OCI-LY7 (cell line): ENCODE measurements around the gene NHLRC2. TPM values are rescaled to one million over a fixed set of nuclear protein-coding genes. Genes with fewer than 3 reads are reported as not detected.
"Not testable (repeated sequence)": the region's sequence is repeated elsewhere in the genome, so short reads cannot be mapped to it uniquely, and the experiment has no call there.

ENCODE experiments used
- BruUV-seq: library from RNA; stranded (reverse); fragments of 400-500 nt; replicated peaks from 2 replicates; lab custom pipeline; 2021; lab: Mats Ljungman, UMichigan
- CTCF ChIA-PET: fragments of 300-600 bp; sonication (Branson Sonifier 250); formaldehyde crosslinking; loops from one replicate; lab custom pipeline; 2022; ENCODE audit warnings: antibody characterized with exemption; ENCODE audit not compliant: unreplicated experiment; lab: Charles Lee
- POLR2A ChIA-PET: fragments of 300-600 bp; sonication (Branson Sonifier 250); formaldehyde crosslinking; loops from one replicate; lab custom pipeline; 2022; ENCODE audit warnings: antibody characterized with exemption; lab: Charles Lee
- DNase-seq: peaks from one replicate; pipeline ENCODE4 v3.0.0-alpha.2; 2015; ENCODE audit warnings: low spot score
- H2AFZ ChIP-seq: fragments of 200-600 bp; sonication (generic), shearing (Covaris generic); 2 replicates; pipeline ENCODE4 v1.6.1; 2014; ENCODE audit warnings: mild to moderate bottlenecking, antibody characterized with exemption, low read length, moderate library complexity
- H3K27ac ChIP-seq: fragments of 200-600 bp; sonication (generic); 2 replicates; pipeline ENCODE4 v1.5.1; 2014; ENCODE audit warnings: mixed run types, low read depth, mild to moderate bottlenecking, moderate library complexity, low read length, inconsistent platforms; ENCODE audit not compliant: poor library complexity, severe bottlenecking
- H3K36me3 ChIP-seq: fragments of 200-600 bp; sonication (generic); 2 replicates; pipeline ENCODE4 v1.6.1; 2014; ENCODE audit warnings: mild to moderate bottlenecking, antibody characterized with exemption, low read length, moderate library complexity, mixed read lengths; ENCODE audit not compliant: insufficient read depth
- H3K4me1 ChIP-seq: fragments of 200-600 bp; sonication (generic); 2 replicates; pipeline ENCODE4 v1.5.1; 2014; ENCODE audit warnings: mild to moderate bottlenecking, low read length; ENCODE audit not compliant: insufficient read depth, poor library complexity, severe bottlenecking
- H3K4me2 ChIP-seq: fragments of 200-600 bp; sonication (generic); 2 replicates; pipeline ENCODE4 v1.6.1; 2014; ENCODE audit warnings: mild to moderate bottlenecking, low read length
- H3K4me3 ChIP-seq: fragments of 200-600 bp; sonication (generic); 2 replicates; pipeline ENCODE4 v1.5.1; 2014; ENCODE audit warnings: mild to moderate bottlenecking, low read depth, low read length; ENCODE audit not compliant: poor library complexity, severe bottlenecking
- H3K79me2 ChIP-seq: fragments of 200-600 bp; sonication (generic); 2 replicates; pipeline ENCODE4 v1.6.1; 2016; ENCODE audit warnings: low read depth, mild to moderate bottlenecking, low read length, moderate library complexity, mixed read lengths; ENCODE audit not compliant: insufficient read depth
- H3K9me2 ChIP-seq: fragments of 200-600 bp; sonication (generic); 2 replicates; pipeline ENCODE4 v1.6.1; 2016; ENCODE audit warnings: mild to moderate bottlenecking, low read length, mixed read lengths; ENCODE audit not compliant: insufficient read depth
- H3K9me3 ChIP-seq: fragments of 200-600 bp; sonication (generic); 2 replicates; pipeline ENCODE4 v1.6.1; 2014; ENCODE audit warnings: mild to moderate bottlenecking, mixed run types, low read length, mixed read lengths
- H4K20me1 ChIP-seq: fragments of 200-600 bp; sonication (generic); 2 replicates; pipeline ENCODE4 v1.6.1; 2014; ENCODE audit warnings: mild to moderate bottlenecking, antibody characterized with exemption, low read length, moderate library complexity, mixed read lengths; ENCODE audit not compliant: insufficient read depth
- CTCF ChIP-seq: fragments of 200-600 bp; sonication (generic); conservative IDR thresholded peaks from 2 replicates; pipeline ENCODE4 v1.5.1; 2014; ENCODE audit warnings: mild to moderate bottlenecking, antibody characterized with exemption, low read length, moderate library complexity, mixed read lengths
- EZH2phosphoT487 ChIP-seq: fragments of 200-600 bp; sonication (generic); IDR thresholded peaks from 2 replicates; pipeline ENCODE4 v1.6.1; 2018; ENCODE audit warnings: low read depth, borderline replicate concordance, mild to moderate bottlenecking, mixed run types, antibody characterized with exemption, low read length, moderate library complexity, mixed read lengths
- intact Hi-C: fragments of 100-400 bp; cut with micrococcal nuclease; formaldehyde crosslinking; loops from one replicate; pipeline ENCODE4 v1.10.0; 2022; ENCODE audit not compliant: unreplicated experiment
- total RNA-seq, 2 experiments: library from RNA; depleted of rRNA in 1 of 2; stranded (reverse); fragments of >200 nt in 1 of 2; shearing (Covaris generic) in 1 of 2; gene quantifications; 2 replicates each; pipeline ENCODE4 v1.2.3, GENCODE V29; 2014 to 2022

Gene NHLRC2
- total RNA-seq, 2 experiments from 2014 or later = 28.6 to 44.5 TPM

- Histone ChIP-seq H2AFZ (no peak overlapping the region), H3K4me1 (no peaks in the 10 kb centered on the region), H3K36me3 (no peaks in the 10 kb centered on the region), H3K9me3 (no peaks in the 10 kb centered on the region), H3K79me2 (no peaks in the 10 kb centered on the region), H4K20me1 (no peaks in the 10 kb centered on the region), H3K9me2 (no peaks in the 10 kb centered on the region), H3K4me2 (no peak overlapping the region), H3K4me3 (no peak overlapping the region), H3K27ac (no peak overlapping the region)
- DNase-seq = no peak
- ChIA-PET POLR2A (interaction anchor here (0.6 to 1.4 kb wide), 3 partner anchors 23 to 295 kb away, joined by 3 to 4 read pairs (median 3); no protein-coding TSS in a partner anchor), CTCF (no interaction called here)
- intact Hi-C loops = no loop called here
- no peak for TF ChIP-seq EZH2phosphoT487
- no peak for TF ChIP-seq CTCF
- BruUV-seq = no TSS peak
Observed at GRCh38 chr10:113808168-113808567, 46.3 kb upstream of the NHLRC2 start.

- H3K4me2 ChIP-seq, H3K27ac ChIP-seq, H3K79me2 ChIP-seq, H2AFZ ChIP-seq, H3K9me3 ChIP-seq, H3K9me2 ChIP-seq, H3K4me1 ChIP-seq, H4K20me1 ChIP-seq, CTCF ChIA-PET, H3K36me3 ChIP-seq, DNase-seq, BruUV-seq, intact Hi-C loops, H3K4me3 ChIP-seq: not testable (repeated sequence)
- POLR2A ChIA-PET = interaction anchor here (0.6 to 0.9 kb wide), 2 partner anchors 22 to 362 kb away, joined by 3 to 4 read pairs; no protein-coding TSS in a partner anchor
Observed at GRCh38 chr10:113814700-113815099, 39.8 kb upstream of the NHLRC2 start.

DNA sequence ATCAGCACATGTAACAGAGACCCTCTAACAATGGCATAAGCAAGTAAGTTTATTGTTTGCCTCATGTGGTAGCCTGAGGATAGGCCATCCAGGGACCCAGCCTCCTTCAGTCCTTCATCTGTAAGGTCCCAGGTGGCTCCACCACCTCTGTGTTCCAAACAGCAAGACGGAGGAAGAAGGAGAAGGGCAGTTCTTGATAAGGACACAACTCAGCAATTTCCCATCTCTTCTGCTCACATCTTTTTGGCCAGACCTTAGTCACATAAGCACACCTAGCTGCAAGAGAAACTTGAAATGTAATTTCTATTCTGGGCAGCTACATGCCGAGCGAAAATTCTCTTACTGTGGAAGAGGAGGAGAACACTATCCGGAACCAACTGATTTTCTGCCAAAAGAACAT, 34.5 kb upstream of the NHLRC2 start:
- H3K4me2 ChIP-seq = no peak overlapping the region
- intact Hi-C loops = no loop called here
- no peaks in the 10 kb centered on the region for H3K79me2 ChIP-seq
- ChIA-PET CTCF (no interaction called here), POLR2A (interaction anchor here (0.7 to 1.1 kb wide), 3 partner anchors 11 to 276 kb away, joined by 3 to 5 read pairs (median 3); no protein-coding TSS in a partner anchor)
- TF ChIP-seq CTCF (no peak), EZH2phosphoT487 (no peak)
- BruUV-seq = no TSS peak
- no peaks in the 10 kb centered on the region for H3K9me2 ChIP-seq
- no peak for DNase-seq
- no peaks in the 10 kb centered on the region for H4K20me1 ChIP-seq
- H2AFZ ChIP-seq = no peak overlapping the region
- H3K9me3 ChIP-seq = no peaks in the 10 kb centered on the region
- no peaks in the 10 kb centered on the region for H3K4me1 ChIP-seq
- no peaks in the 10 kb centered on the region for H3K36me3 ChIP-seq
- no peak overlapping the region for H3K27ac ChIP-seq
- H3K4me3 ChIP-seq = no peak overlapping the region
